Measurements from ENCODE around the gene SCN2B.

- TF ChIP-seq EZH2 (optimal IDR thresholded peaks at IDR 0.05; ENCODE audit: low read depth, low read length), result no peak
- no peak for TF ChIP-seq CTCF (IDR thresholded peaks at IDR 0.05; ENCODE audit: low read length)
Observed at GRCh38 chr11:118170882-118171268, 5.6 kb downstream of the SCN2B start.
